HG02642 (cell line): ENCODE results near the gene CIROP.

Source experiments
- ATAC-seq: cut with Tn5 transposase; IDR thresholded peaks from one replicate; pipeline ENCODE4 v1.9.1; 2021; ENCODE audit warnings: mild to moderate bottlenecking; ENCODE audit not compliant: unreplicated experiment, poor library complexity

The CIROP gene

DNA sequence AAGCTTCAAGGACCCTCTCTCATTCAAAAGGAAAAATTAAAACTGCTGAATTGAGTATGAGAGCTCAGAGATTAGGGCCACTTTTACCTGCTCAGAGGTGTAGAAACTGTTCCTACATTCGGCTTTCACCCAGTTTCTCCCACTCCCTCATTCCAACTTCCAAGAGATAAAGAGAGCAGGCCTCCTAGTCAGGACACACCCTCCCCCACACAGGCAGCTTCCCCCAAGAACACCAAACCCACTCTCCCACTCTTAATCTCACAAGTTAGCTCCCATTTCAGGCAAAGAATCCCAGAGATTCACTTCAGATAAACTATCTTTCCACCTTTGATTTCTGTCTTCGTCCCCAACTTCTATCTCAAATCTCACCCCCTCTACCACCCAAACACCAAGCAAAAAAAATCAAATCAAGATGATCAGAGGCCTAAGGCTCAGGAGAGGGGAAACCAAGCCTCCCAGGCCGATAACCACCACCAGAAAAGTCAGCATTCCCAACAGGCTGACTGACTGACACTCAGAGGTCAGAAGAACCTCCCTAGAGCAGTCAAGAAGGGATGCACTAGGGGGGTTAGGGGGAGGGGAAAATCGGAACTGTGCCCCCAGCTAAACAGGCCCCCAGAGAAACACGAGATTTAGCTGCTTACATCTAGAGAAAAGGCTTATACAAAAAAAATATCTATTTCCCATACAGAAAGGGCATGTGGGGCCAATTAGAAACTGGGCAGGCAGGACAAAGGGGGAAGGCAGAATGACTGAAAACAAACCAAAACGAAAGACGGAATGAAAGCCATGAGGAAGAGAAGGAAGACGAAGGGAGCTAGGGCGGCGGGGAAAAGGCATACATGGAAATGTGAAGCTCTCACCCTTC, 34.3 kb downstream of the CIROP start:
- no peak for ATAC-seq

DNA sequence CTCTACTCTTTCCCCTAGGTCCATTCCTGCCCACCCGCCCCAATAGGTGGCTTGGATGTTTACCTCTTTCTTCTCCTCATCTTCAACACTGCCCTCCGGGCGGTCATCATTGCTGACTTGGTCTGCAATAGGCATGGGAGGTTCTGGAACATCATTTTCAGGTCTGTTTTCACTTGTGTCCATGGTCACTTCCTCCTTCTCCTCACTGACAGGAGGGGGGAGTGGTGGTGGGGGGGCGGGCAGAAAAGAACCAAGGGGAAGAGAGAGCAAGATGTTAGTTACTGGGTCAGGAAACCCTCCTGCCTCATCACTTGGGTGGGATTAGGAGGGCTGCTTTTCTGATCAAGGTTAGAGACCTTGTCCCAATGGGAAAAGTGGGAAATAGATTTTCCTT, 35.4 kb downstream of the CIROP start:
- no peak for ATAC-seq

DNA sequence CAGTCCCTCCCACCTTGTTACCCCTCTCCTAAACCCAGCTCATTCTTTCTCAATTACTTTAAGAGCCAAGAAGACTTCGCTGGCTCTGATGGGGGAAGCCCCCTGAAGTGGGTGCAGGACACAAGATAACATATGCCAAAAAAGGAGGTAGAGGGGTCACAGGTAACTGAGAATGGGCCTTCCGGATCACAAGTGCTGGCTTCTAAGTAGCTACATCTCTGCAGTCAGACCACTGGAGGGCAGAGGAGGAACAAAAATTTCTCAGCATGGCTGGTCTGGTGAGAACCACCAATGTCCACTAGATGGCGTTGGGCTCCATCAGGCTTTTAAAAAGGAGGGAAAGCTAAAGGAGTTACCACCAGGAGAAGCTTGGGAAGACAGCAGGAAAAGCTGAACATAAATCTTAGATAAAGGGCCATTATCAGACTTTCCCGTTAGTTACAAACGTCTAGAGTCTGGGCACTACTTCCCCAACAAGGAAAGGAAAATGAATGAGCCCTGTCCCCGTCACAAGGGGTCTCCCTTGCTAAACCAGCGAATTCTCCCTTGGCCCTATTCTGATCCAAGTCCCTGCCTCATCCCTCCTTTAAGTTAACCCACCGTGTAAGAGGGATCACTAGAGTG, 35.9 kb downstream of the CIROP start:
- ATAC-seq, result peak; percentile 57

- ATAC-seq, result no peak
Observed at GRCh38 chr14:23067847-23068788, 36.7 kb downstream of the CIROP start.

- ATAC-seq, result no peak
Observed at GRCh38 chr14:23066855-23067744, 37.7 kb downstream of the CIROP start.

- no peak for ATAC-seq
Observed at GRCh38 chr14:23066368-23066767, 38.4 kb downstream of the CIROP start.

- no peak for ATAC-seq
Observed at GRCh38 chr14:23063601-23064000, 41.2 kb downstream of the CIROP start.

- ATAC-seq, result no peak
Observed at GRCh38 chr14:23062002-23062401, 42.8 kb downstream of the CIROP start.

DNA sequence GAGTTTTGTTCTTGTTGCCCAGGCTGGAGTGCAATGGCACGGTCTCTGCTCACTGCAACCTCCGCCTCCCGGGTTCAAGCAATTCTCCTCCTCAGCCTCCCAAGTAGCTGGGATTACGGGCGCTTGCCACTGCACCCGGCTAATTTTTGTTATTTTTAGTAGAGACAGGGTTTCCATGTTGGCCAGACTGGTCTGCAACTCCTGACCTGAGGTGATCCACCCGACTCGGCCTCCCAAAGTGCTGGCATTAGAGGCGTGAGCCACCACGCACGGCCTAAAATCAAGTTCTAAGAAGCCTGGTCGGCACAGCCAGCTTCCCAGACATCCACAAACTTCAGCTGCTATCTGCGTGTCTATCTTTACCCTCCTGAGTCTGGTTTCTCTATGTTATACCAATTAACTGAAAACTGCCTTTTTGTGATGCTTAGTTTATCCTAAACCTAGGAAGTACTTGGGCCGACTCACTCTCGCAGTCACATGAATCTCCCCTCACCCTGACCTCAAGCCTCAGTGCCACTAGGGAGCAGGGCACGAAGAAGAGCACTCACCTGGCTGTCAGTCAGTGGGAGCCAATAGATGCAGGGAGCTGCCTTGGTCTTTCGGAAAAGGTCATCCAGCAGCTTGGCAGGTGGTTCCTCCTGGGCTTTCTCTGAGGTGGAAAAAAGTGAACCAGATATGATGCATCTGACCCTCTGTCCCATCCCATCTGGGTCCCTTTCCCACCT, 44.1 kb downstream of the CIROP start:
- no peak for ATAC-seq

- ATAC-seq, result no peak
Observed at GRCh38 chr14:23058654-23059504, 45.9 kb downstream of the CIROP start.

- ATAC-seq, result peak; percentile 69
Observed at GRCh38 chr14:23057757-23058653, 46.8 kb downstream of the CIROP start.

DNA sequence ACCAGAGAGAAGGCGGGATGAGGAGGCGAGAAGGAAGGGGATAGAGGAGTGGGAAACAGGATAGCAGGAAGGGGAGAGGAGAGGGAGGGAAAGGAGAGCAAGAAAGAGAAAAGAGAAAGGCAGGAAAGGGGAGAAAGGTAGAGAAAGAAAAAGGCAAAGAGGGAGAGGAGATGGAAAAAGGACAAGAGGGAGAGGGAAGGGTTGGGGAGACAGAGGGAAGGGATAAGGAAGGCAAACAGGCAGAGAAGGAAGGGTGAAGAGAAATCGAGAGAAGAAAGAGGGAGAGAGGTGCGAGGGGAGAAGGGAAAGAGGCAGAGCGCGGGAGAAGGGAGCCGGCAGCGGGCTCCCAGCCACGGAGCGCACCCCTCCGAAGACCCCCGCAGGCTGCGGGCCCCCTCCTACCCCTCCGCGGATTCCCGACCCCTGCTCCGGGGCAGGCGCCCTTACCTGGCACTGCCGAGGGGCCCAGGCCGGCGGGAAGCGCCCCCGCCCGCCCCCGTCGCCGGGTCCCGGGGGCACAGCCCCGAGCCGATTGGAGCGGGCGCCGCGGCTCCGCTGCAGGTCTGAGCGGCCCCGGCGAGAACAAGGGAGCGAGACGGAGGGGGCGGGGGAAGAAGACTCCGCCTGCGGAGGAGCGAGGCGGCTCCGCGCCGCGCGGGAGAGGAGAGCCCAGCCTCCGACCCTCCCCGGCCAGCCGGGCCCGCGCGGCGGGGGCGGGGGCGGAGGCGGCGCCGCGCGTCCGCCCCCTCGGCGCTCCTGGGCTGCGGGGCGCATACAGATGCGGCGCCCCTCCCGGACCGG, 47.6 kb downstream of the CIROP start, which contains the start of gene CDH24:
Gene CDH24 (minus strand): TSS at position 565 of the 801 bp plus-strand sequence. CDS start 1,787 bp downstream, outside the sequence.
- ATAC-seq, result peak; percentile 49

- ATAC-seq, result peak; percentile 63
Observed at GRCh38 chr14:23056145-23056955, 48.4 kb downstream of the CIROP start.

GRCh38 chr14:23055621-23056144, 49.1 kb downstream of the CIROP start:
- ATAC-seq, result no peak

- no peak for ATAC-seq
Observed at GRCh38 chr14:23055147-23055550, 49.6 kb downstream of the CIROP start.
